ENCODE results near the gene RPL22.
A peak's percentile ranks its signal among the peaks of the same experiment; 100 is the strongest.

GRCh38 chr1:6208723-6209660 is 9.6 kb upstream of the RPL22 start:
- TF ChIP-seq CTCF (IDR thresholded peaks at IDR 0.05; ENCODE audit: insufficient read depth, low read depth, low read length) (peak; percentile 31), EZH2 (IDR thresholded peaks at IDR 0.05; ENCODE audit: insufficient read depth, low read length) (no peak)
